Measurements from ENCODE around the gene ROCK2. TPM values are rescaled to one million over a fixed set of nuclear protein-coding genes. Genes with fewer than 3 reads are reported as not detected.

ROCK2 gene
- polyA plus RNA-seq, 1 donor (not counting 4 experiments of a cell fraction or from before 2014, with no cell fraction given) = 12.6 TPM

GRCh38 chr2:11132036-11132671 is 212.3 kb downstream of the ROCK2 start:
- no peak overlapping the region for H3K9ac ChIP-seq (ENCODE audit: control insufficient read depth, extremely low read depth, insufficient read depth, low read length)
- no peak overlapping the region for H3K27ac ChIP-seq (ENCODE audit: control insufficient read depth, insufficient read depth, low read length)
- H3K36me3 ChIP-seq (ENCODE audit: control insufficient read depth in 2 of 2, extremely low read depth in 1 of 2, insufficient read depth in 2 of 2, low read length in 2 of 2) = no peaks in the 10 kb centered on the region
- H3K4me1 ChIP-seq (ENCODE audit: control insufficient read depth, extremely low read depth, insufficient read depth, low read length) = peaks cover 10% of the 10 kb centered on the region
- DNase-seq (ENCODE audit: low read depth, low spot score) (no peak), FAIRE-seq (no peak)
- H3K9me3 ChIP-seq (ENCODE audit: control insufficient read depth, low read depth, low read length) = no peaks in the 10 kb centered on the region
- peaks cover 17% of the 10 kb centered on the region for H3K27me3 ChIP-seq (ENCODE audit: control insufficient read depth, extremely low read depth, insufficient read depth, low read length)
- no peak overlapping the region for H3K4me3 ChIP-seq (ENCODE audit: control insufficient read depth in 2 of 3, extremely low read depth in 1 of 3, insufficient read depth in 2 of 3, low read depth in 1 of 3, low read length in 3 of 3)
- no peaks in the 10 kb centered on the region for H3K79me2 ChIP-seq (ENCODE audit: control insufficient read depth, insufficient read depth, low read length)
- H3K4me2 ChIP-seq (ENCODE audit: control insufficient read depth, extremely low read depth, insufficient read depth, low read depth, low read length) = peak overlapping the region; percentile 86
- H3K9me1 ChIP-seq (ENCODE audit: control insufficient read depth, extremely low read depth, insufficient read depth, low read length) = no peaks in the 10 kb centered on the region
- dilution Hi-C loops (cut with MboI; ENCODE audit: extremely low pct_ligation_motif_present, low sequenced_read_pairs) = no loop called here
- H2AFZ ChIP-seq (ENCODE audit: control insufficient read depth, low read length) = peak overlapping the region; percentile 51
- no peaks in the 10 kb centered on the region for H4K20me1 ChIP-seq (ENCODE audit: control insufficient read depth, extremely low read depth, insufficient read depth, low read length)
- no peak for TF ChIP-seq CTCF (optimal IDR thresholded peaks at IDR 0.05 in 1 of 3, IDR thresholded peaks at IDR 0.05 in 1 of 3, conservative IDR thresholded peaks at IDR 0.05 in 1 of 3; ENCODE audit: extremely low read depth in 1 of 3, insufficient read depth in 2 of 3, low read length in 3 of 3)
- no peak for TF ChIP-seq EZH2 (IDR thresholded peaks at IDR 0.05; ENCODE audit: low read length)

GRCh38 chr2:11131166-11131920 is 213.1 kb downstream of the ROCK2 start:
- FAIRE-seq = no peak
- TF ChIP-seq CTCF (optimal IDR thresholded peaks at IDR 0.05 in 1 of 3, IDR thresholded peaks at IDR 0.05 in 1 of 3, conservative IDR thresholded peaks at IDR 0.05 in 1 of 3; ENCODE audit: extremely low read depth in 1 of 3, insufficient read depth in 2 of 3, low read length in 3 of 3) (no peak), EZH2 (IDR thresholded peaks at IDR 0.05; ENCODE audit: low read length) (no peak)
- Histone ChIP-seq H3K9me1 (ENCODE audit: control insufficient read depth, extremely low read depth, insufficient read depth, low read length) (no peaks in the 10 kb centered on the region), H2AFZ (ENCODE audit: control insufficient read depth, low read length) (no peak overlapping the region), H3K9me3 (ENCODE audit: control insufficient read depth, low read depth, low read length) (no peaks in the 10 kb centered on the region), H3K27ac (ENCODE audit: control insufficient read depth, insufficient read depth, low read length) (no peak overlapping the region), H3K4me3 (ENCODE audit: control insufficient read depth in 2 of 3, extremely low read depth in 1 of 3, insufficient read depth in 2 of 3, low read depth in 1 of 3, low read length in 3 of 3) (no peak overlapping the region), H3K79me2 (ENCODE audit: control insufficient read depth, insufficient read depth, low read length) (no peaks in the 10 kb centered on the region), H3K9ac (ENCODE audit: control insufficient read depth, extremely low read depth, insufficient read depth, low read length) (no peak overlapping the region), H4K20me1 (ENCODE audit: control insufficient read depth, extremely low read depth, insufficient read depth, low read length) (no peaks in the 10 kb centered on the region), H3K36me3 (ENCODE audit: control insufficient read depth in 2 of 2, extremely low read depth in 1 of 2, insufficient read depth in 2 of 2, low read length in 2 of 2) (no peaks in the 10 kb centered on the region), H3K4me1 (ENCODE audit: control insufficient read depth, extremely low read depth, insufficient read depth, low read length) (peaks cover 10% of the 10 kb centered on the region), H3K27me3 (ENCODE audit: control insufficient read depth, extremely low read depth, insufficient read depth, low read length) (peaks cover 17% of the 10 kb centered on the region), H3K4me2 (ENCODE audit: control insufficient read depth, extremely low read depth, insufficient read depth, low read depth, low read length) (no peak overlapping the region)
- dilution Hi-C loops (cut with MboI; ENCODE audit: extremely low pct_ligation_motif_present, low sequenced_read_pairs) = no loop called here
- no peak for DNase-seq (ENCODE audit: low read depth, low spot score)

Small RNAs within 50 kb of the gene (small RNA-seq; reads per million reads assigned to genes)
- gene RNU6-1081P (ENCODE audit: insufficient read length in 3 of 3, low read depth in 3 of 3, low replicate concordance in 1 of 3) = 0 reads per million in 3 experiments

Other genes with a start within 250 kb of the ROCK2 start
- 20.4 to 34.9 TPM (median 31.1 TPM) in 3 replicates for gene SLC66A3, start 189.2 kb downstream of the ROCK2 start, polyA plus RNA-seq
- 7.9 to 13.8 TPM (median 9.3 TPM) in 3 replicates for gene E2F6, start 121.5 kb upstream of the ROCK2 start, polyA plus RNA-seq
- 0.02 to 0.13 TPM (median 0.03 TPM) in 3 replicates for gene GREB1, start 189.4 kb upstream of the ROCK2 start, polyA plus RNA-seq